Sigmoid colon (tissue), 7 donors: ENCODE measurements around the gene TMEM52. TPM values are rescaled to one million over a fixed set of nuclear protein-coding genes. Genes with fewer than 3 reads are reported as not detected.

ENCODE experiments used
- DNase-seq: peaks from one replicate; pipeline ENCODE4 v3.0.0-alpha.2; 2019
- H3K27ac ChIP-seq, 4 donors: fragments of 200-600 bp; sonication (generic); one replicate each; pipeline ENCODE4 v1.5.1; 2016 to 2019; ENCODE audit warnings: mild to moderate bottlenecking in 1 of 4
- H3K27me3 ChIP-seq, 3 donors: fragments of 200-600 bp; sonication (generic); one replicate each; pipeline ENCODE4 v1.5.1; 2019; ENCODE audit warnings: mild to moderate bottlenecking in 1 of 3
- H3K36me3 ChIP-seq, 4 donors: fragments of 200-600 bp; sonication (generic); one replicate each; pipeline ENCODE4 v1.5.1; 2016 to 2019
- H3K4me1 ChIP-seq, 4 donors: fragments of 200-600 bp; sonication (generic); one replicate each; pipeline ENCODE4 v1.5.1; 2017 to 2019
- H3K4me3 ChIP-seq, 4 donors: fragments of 200-600 bp; sonication (generic); one replicate each; pipeline ENCODE4 v1.5.1; 2017 to 2019; ENCODE audit warnings: mild to moderate bottlenecking in 2 of 4, moderate library complexity in 1 of 4
- H3K9me3 ChIP-seq, 4 donors: fragments of 200-600 bp in 3 of 4; sonication (generic) in 3 of 4; one replicate each; pipeline versions ENCODE4 v1.5.1 to v1.6.1; 2013 to 2019
- CTCF ChIP-seq, 4 experiments: fragments of 450-650 bp in 3 of 4; fragments of 200-600 bp in 1 of 4; IDR thresholded peaks; one replicate each; pipeline ENCODE4 v1.5.1; 2016 to 2019; ENCODE audit warnings: antibody characterized with exemption in 4 of 4, mild to moderate bottlenecking in 3 of 4, moderate library complexity in 2 of 4
- EP300 ChIP-seq, 4 donors: sonication (generic); formaldehyde crosslinking; IDR thresholded peaks; one replicate each; pipeline ENCODE4 v1.6.1; 2017; ENCODE audit warnings: antibody characterized with exemption in 4 of 4
- POLR2A ChIP-seq, 2 donors: fragments of 450-650 bp; IDR thresholded peaks; one replicate each; pipeline ENCODE4 v1.6.1; 2016; ENCODE audit warnings: antibody characterized with exemption in 2 of 2, mild to moderate bottlenecking in 2 of 2, moderate library complexity in 2 of 2
- POLR2AphosphoS5 ChIP-seq, 4 donors: sonication (generic); formaldehyde crosslinking; IDR thresholded peaks; one replicate each; pipeline ENCODE4 v1.6.1; 2017; ENCODE audit warnings: antibody characterized with exemption in 4 of 4
- WGBS, 2 donors: extraction: QIAGEN DNeasy Blood & Tissue Kit; methylation state at CpG; one replicate each; pipeline ENCODE4 v1.1.7; 2013; 5-methylcytosine and 5-hydroxymethylcytosine counted together
- intact Hi-C: fragments of 100-400 bp; cut with DNase I; formaldehyde crosslinking; loops from one replicate; pipeline ENCODE4 v1.15.1; 2023
- polyA plus RNA-seq, 3 donors: library from polyadenylated mRNA; stranded (reverse); fragments of 200-250 nt; gene quantifications; one replicate each; pipeline ENCODE4 v1.2.3, GENCODE V29; 2013
- total RNA-seq, 4 donors: library from RNA; depleted of rRNA; stranded (reverse); fragments of >200 nt; gene quantifications; one replicate each; pipeline ENCODE4 v1.1.0, GENCODE V29; 2016
- donor health status: healthy with polysubstance abuse.
- donor health status: Bipolar disorder and iron deficiency.
- donor health status: healthy.

Gene TMEM52
- total and polyA plus RNA-seq, 7 donors = 1.1 to 5.5 (median 2.1) TPM; not detected in 2

- H3K27me3 ChIP-seq = peaks cover 0 to 4% (median under 1%) of the 10 kb centered on the region in 3 donors
- peaks cover 0 to 10% (median 0%) of the 10 kb centered on the region in 4 donors for H3K4me1 ChIP-seq
- H3K27ac ChIP-seq = no peak overlapping the region
- H3K4me3 ChIP-seq = no peak overlapping the region
- WGBS, 2 donors = 60 to 72% methylated on average over 13 of the region's 13 CpGs
- intact Hi-C loops = no loop called here
- H3K36me3 ChIP-seq = no peaks in the 10 kb centered on the region
- H3K9me3 ChIP-seq = no peaks in the 10 kb centered on the region
- TF ChIP-seq POLR2A (IDR thresholded peaks at IDR 0.05) (no peak), CTCF (IDR thresholded peaks at IDR 0.05) (no peak), EP300 (IDR thresholded peaks at IDR 0.05) (no peak), POLR2AphosphoS5 (IDR thresholded peaks at IDR 0.05) (no peak)
- DNase-seq = no peak
Measured at GRCh38 chr1:1901641-1902294, 17.3 kb downstream of the TMEM52 start.

DNA sequence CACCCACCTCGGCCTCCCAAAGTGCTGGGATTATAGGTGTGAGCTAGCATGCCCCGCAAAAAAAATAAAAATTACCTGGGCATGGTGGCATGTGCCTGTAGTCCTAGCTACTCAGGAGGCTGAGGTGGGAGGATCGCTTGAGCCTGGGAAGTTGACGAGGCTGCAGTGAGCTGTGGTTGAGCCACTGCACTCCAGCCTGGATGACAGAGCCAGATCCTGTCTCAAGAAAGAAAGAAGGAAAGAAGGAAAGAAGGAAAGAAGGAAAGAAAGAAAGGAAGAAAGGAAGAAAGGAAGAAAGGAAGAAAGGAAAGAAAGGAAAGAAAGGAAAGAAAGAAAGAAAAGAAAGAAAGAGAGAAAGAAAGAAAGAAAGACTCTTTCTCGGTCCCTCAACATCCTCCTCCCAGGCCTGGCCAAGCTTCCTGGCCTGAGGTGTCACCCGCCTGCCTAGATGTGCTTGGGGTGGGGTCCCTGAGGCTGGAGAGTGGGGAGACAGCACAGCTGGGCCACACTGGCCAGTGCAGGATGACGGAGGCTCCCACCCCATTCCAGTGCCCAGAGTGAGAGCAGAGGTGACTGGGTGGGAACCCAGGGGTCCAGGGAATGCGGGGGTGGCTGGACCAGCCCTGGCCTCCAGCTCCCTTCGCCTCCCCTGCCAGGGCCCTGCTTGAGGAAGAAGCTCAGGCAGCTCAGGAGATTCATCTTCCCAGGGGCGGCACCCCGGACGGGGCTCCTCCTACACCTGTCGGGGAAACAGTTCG is 18.0 kb downstream of the TMEM52 start:
- no peaks in the 10 kb centered on the region for H3K9me3 ChIP-seq
- H3K4me1 ChIP-seq = peaks cover 0 to 4% (median 0%) of the 10 kb centered on the region in 4 donors
- WGBS, 2 donors = 62 to 80% methylated on average over 14 of the region's 14 CpGs
- H3K27ac ChIP-seq = no peak overlapping the region
- no peaks in the 10 kb centered on the region for H3K36me3 ChIP-seq
- DNase-seq = no peak
- no peak overlapping the region for H3K4me3 ChIP-seq
- intact Hi-C loops = no loop called here
- no peak for TF ChIP-seq EP300 (IDR thresholded peaks at IDR 0.05)
- no peak for TF ChIP-seq POLR2A (IDR thresholded peaks at IDR 0.05)
- TF ChIP-seq POLR2AphosphoS5 (IDR thresholded peaks at IDR 0.05) = no peak
- TF ChIP-seq CTCF (IDR thresholded peaks at IDR 0.05) = no peak
- peaks cover 0 to 8% (median 6%) of the 10 kb centered on the region in 3 donors for H3K27me3 ChIP-seq

GRCh38 chr1:1899967-1900327 is 19.1 kb downstream of the TMEM52 start:
- 71 to 93% methylated on average over 9 of the region's 9 CpGs for WGBS, 2 donors
- Histone ChIP-seq H3K27ac (no peak overlapping the region), H3K4me3 (no peak overlapping the region), H3K4me1 (peaks cover 0 to 4% (median 1%) of the 10 kb centered on the region in 4 donors), H3K27me3 (peaks cover 0 to 19% (median 16%) of the 10 kb centered on the region in 3 donors), H3K9me3 (no peaks in the 10 kb centered on the region), H3K36me3 (no peaks in the 10 kb centered on the region)
- no peak for TF ChIP-seq CTCF (IDR thresholded peaks at IDR 0.05)
- no peak for TF ChIP-seq POLR2AphosphoS5 (IDR thresholded peaks at IDR 0.05)
- no peak for TF ChIP-seq EP300 (IDR thresholded peaks at IDR 0.05)
- no peak for TF ChIP-seq POLR2A (IDR thresholded peaks at IDR 0.05)
- intact Hi-C loops = no loop called here
- no peak for DNase-seq

- no peak overlapping the region for H3K27ac ChIP-seq
- peaks cover 0 to 24% (median 20%) of the 10 kb centered on the region in 3 donors for H3K27me3 ChIP-seq
- WGBS, 2 donors = 39 to 75% methylated on average over 16 of the region's 16 CpGs
- H3K36me3 ChIP-seq = no peaks in the 10 kb centered on the region
- TF ChIP-seq POLR2A (IDR thresholded peaks at IDR 0.05) = no peak
- TF ChIP-seq EP300 (IDR thresholded peaks at IDR 0.05) = no peak
- TF ChIP-seq POLR2AphosphoS5 (IDR thresholded peaks at IDR 0.05) = no peak
- no peak for TF ChIP-seq CTCF (IDR thresholded peaks at IDR 0.05)
- no peaks in the 10 kb centered on the region for H3K9me3 ChIP-seq
- no peak for DNase-seq
- peaks cover 0 to 10% (median 4%) of the 10 kb centered on the region in 4 donors for H3K4me1 ChIP-seq
- intact Hi-C loops = no loop called here
- H3K4me3 ChIP-seq = no peak overlapping the region
Measured at GRCh38 chr1:1899266-1899966, 19.7 kb downstream of the TMEM52 start.
